MM.1S (cell line): Measurements from ENCODE around the gene DVL1.
A peak's percentile ranks its signal among the peaks of the same experiment; 100 is the strongest.

Source experiments
- DNase-seq: peaks from one replicate; pipeline ENCODE4 v3.0.0-alpha.2; 2015
- H2AFZ ChIP-seq: fragments of 300-600 bp; sonication (generic); 2 replicates; pipeline ENCODE4 v1.6.0; 2016; ENCODE audit warnings: antibody characterized with exemption, low read length
- H3F3A ChIP-seq: fragments of 300-600 bp; sonication (generic); 2 replicates; pipeline ENCODE4 v1.6.1; 2016; ENCODE audit warnings: mild to moderate bottlenecking, antibody characterized with exemption, low read length, moderate library complexity, mixed read lengths; ENCODE audit not compliant: insufficient read depth
- H3K27ac ChIP-seq: fragments of 300-600 bp; sonication (generic); 2 replicates; pipeline ENCODE4 v1.5.1; 2016; ENCODE audit warnings: mild to moderate bottlenecking, low read length
- H3K27me3 ChIP-seq: fragments of 300-600 bp; sonication (generic); replicated peaks from 2 replicates; pipeline ENCODE4 v1.6.0; 2016; ENCODE audit warnings: low read length; ENCODE audit not compliant: insufficient read depth
- H3K36me3 ChIP-seq: fragments of 300-600 bp; sonication (generic); replicated peaks from 2 replicates; pipeline ENCODE4 v1.6.1; 2016; ENCODE audit warnings: mild to moderate bottlenecking, low read length, mixed read lengths; ENCODE audit not compliant: insufficient read depth
- H3K4me1 ChIP-seq: fragments of 300-600 bp; sonication (generic); 2 replicates; pipeline ENCODE4 v1.6.1; 2016; ENCODE audit warnings: low read length, mixed read lengths
- H3K4me2 ChIP-seq: fragments of 300-600 bp; sonication (generic); 2 replicates; pipeline ENCODE4 v1.6.0; 2016; ENCODE audit warnings: low read depth, low read length
- H3K4me3 ChIP-seq: fragments of 300-600 bp; sonication (generic); 2 replicates; pipeline ENCODE4 v1.5.1; 2016; ENCODE audit warnings: low read length, mixed read lengths
- H3K79me2 ChIP-seq: fragments of 300-600 bp; sonication (generic); 2 replicates; pipeline ENCODE4 v1.6.1; 2016; ENCODE audit warnings: mixed run types, low read length, mixed read lengths
- H3K9ac ChIP-seq: fragments of 300-600 bp; sonication (generic); 2 replicates; pipeline ENCODE4 v1.6.1; 2016; ENCODE audit warnings: low read length, mixed read lengths
- H3K9me2 ChIP-seq: fragments of 300-600 bp; sonication (generic); replicated peaks from 2 replicates; pipeline ENCODE4 v1.6.1; 2016; ENCODE audit warnings: mild to moderate bottlenecking, low read length, mixed read lengths; ENCODE audit not compliant: insufficient read depth
- H3K9me3 ChIP-seq: fragments of 300-600 bp; sonication (generic); replicated peaks from 2 replicates; pipeline ENCODE4 v1.6.1; 2016; ENCODE audit warnings: mild to moderate bottlenecking, low read length, mixed read lengths; ENCODE audit not compliant: insufficient read depth
- H4K20me1 ChIP-seq: fragments of 300-600 bp; sonication (generic); 2 replicates; pipeline ENCODE4 v1.6.1; 2016; ENCODE audit warnings: mild to moderate bottlenecking, low read length, moderate library complexity, mixed read lengths; ENCODE audit not compliant: insufficient read depth
- EZH2 ChIP-seq: fragments of 300-600 bp; sonication (generic); optimal IDR thresholded peaks from 2 replicates; pipeline ENCODE3; 2017; ENCODE audit warnings: low read depth, mild to moderate bottlenecking, antibody characterized with exemption, low read length, mixed read lengths
- EZH2phosphoT487 ChIP-seq: fragments of 300-600 bp; sonication (generic); IDR thresholded peaks from 2 replicates; pipeline ENCODE4 v1.6.1; 2018; ENCODE audit warnings: antibody characterized with exemption, low read length
- TF ChIP-seq, protein P1 (sequence below): fragments of 300-600 bp; sonication (generic); IDR thresholded peaks from 2 replicates; pipeline ENCODE4 v1.5.1; 2016; ENCODE audit warnings: antibody characterized with exemption, low read length, mixed read lengths

DVL1 gene

DNA sequence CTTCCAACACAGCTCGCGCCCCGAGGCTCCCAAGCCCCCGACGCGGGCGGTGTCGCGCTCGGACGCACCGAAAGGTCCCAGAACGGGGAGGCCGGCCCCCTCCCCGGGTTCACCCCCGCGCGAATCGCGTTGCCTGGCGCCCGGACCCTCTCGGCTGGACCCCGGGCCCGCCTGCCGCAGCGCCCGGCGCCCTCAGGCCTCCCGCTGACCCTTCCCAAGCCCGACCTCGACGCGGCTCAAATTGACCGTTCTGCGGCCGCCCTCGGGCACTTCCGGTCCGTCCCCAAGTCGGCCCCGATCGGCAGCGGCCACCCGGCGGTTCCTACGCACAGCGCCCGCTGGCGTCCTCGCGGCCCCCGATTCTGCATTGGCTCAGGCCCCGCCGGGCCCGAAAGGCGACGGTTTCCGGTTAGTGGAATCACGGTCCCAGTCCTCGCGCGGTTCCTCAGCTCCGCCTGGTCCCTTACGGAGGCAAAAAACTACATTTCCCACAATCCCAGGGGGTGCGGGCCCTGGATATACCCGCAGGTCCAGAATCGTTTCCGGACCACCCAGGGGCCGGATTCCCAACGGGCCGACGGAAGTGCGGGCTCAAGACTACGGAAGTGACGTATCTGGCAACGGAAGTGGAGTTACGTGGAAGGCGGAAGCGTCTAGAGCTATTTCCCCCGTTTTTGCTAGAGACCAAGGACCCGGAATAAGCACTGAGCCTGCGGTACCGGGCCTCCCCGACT, 25.9 kb upstream of the DVL1 start, which contains the start of gene AURKAIP1:
TSS of gene AURKAIP1 (minus strand) at position 279 of the 734 bp plus-strand sequence. CDS start 451 bp downstream, outside the sequence.
- TF ChIP-seq EZH2: no peak
- TF ChIP-seq, protein P1, sequence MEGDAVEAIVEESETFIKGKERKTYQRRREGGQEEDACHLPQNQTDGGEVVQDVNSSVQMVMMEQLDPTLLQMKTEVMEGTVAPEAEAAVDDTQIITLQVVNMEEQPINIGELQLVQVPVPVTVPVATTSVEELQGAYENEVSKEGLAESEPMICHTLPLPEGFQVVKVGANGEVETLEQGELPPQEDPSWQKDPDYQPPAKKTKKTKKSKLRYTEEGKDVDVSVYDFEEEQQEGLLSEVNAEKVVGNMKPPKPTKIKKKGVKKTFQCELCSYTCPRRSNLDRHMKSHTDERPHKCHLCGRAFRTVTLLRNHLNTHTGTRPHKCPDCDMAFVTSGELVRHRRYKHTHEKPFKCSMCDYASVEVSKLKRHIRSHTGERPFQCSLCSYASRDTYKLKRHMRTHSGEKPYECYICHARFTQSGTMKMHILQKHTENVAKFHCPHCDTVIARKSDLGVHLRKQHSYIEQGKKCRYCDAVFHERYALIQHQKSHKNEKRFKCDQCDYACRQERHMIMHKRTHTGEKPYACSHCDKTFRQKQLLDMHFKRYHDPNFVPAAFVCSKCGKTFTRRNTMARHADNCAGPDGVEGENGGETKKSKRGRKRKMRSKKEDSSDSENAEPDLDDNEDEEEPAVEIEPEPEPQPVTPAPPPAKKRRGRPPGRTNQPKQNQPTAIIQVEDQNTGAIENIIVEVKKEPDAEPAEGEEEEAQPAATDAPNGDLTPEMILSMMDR: peak; percentile 21
- H3K4me1 ChIP-seq: peaks cover 16% of the 10 kb centered on the region
- H3F3A ChIP-seq: peaks cover 15% of the 10 kb centered on the region
- H3K36me3 ChIP-seq: no peaks in the 10 kb centered on the region
- H3K4me2 ChIP-seq: peak within 1 kb of the TSS; percentile 77
- H3K27ac ChIP-seq: peak within 1 kb of the TSS; percentile 73
- no peaks in the 10 kb centered on the region for H3K9me3 ChIP-seq
- H3K4me3 ChIP-seq: peak within 1 kb of the TSS; percentile 96
- peaks cover 26% of the 10 kb centered on the region for H3K79me2 ChIP-seq
- H2AFZ ChIP-seq: peak within 1 kb of the TSS; percentile 81
- peak within 1 kb of the TSS; percentile 98 for H3K9ac ChIP-seq
- H3K9me2 ChIP-seq: no peaks in the 10 kb centered on the region
- no peaks in the 10 kb centered on the region for H3K27me3 ChIP-seq
- no peaks in the 10 kb centered on the region for H4K20me1 ChIP-seq
- peak; percentile 100 for DNase-seq

DNA sequence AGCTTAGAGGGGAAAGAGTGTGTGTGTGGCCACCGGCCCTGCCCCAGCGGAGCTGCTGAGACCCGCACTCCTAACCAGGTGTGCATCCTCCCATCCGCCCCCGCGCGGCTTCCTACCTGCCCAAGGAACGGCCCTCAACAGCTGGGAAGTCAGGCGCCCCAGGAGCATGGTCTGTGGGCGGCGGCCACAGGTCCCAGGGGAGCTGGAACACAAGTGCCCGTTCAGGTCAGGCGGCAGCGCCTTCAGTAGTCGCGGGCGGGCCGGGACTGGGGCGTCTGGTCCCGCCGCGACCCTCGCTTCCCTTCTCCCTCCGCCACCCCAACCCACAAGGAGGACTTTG, 25.3 kb upstream of the DVL1 start:
- Histone ChIP-seq H3K4me1 (peaks cover 16% of the 10 kb centered on the region), H2AFZ (peak overlapping the region; percentile 81), H3F3A (peaks cover 15% of the 10 kb centered on the region), H3K36me3 (no peaks in the 10 kb centered on the region), H3K4me3 (peak overlapping the region; percentile 96), H3K9me3 (no peaks in the 10 kb centered on the region), H3K27ac (peak overlapping the region; percentile 73), H3K4me2 (peak overlapping the region; percentile 77), H3K9ac (peak overlapping the region; percentile 98), H3K27me3 (no peaks in the 10 kb centered on the region), H3K79me2 (peaks cover 26% of the 10 kb centered on the region), H4K20me1 (no peaks in the 10 kb centered on the region), H3K9me2 (no peaks in the 10 kb centered on the region)
- DNase-seq: no peak
- no peak for TF ChIP-seq EZH2phosphoT487
- TF ChIP-seq EZH2: no peak
- TF ChIP-seq, protein P1: no peak

DNA sequence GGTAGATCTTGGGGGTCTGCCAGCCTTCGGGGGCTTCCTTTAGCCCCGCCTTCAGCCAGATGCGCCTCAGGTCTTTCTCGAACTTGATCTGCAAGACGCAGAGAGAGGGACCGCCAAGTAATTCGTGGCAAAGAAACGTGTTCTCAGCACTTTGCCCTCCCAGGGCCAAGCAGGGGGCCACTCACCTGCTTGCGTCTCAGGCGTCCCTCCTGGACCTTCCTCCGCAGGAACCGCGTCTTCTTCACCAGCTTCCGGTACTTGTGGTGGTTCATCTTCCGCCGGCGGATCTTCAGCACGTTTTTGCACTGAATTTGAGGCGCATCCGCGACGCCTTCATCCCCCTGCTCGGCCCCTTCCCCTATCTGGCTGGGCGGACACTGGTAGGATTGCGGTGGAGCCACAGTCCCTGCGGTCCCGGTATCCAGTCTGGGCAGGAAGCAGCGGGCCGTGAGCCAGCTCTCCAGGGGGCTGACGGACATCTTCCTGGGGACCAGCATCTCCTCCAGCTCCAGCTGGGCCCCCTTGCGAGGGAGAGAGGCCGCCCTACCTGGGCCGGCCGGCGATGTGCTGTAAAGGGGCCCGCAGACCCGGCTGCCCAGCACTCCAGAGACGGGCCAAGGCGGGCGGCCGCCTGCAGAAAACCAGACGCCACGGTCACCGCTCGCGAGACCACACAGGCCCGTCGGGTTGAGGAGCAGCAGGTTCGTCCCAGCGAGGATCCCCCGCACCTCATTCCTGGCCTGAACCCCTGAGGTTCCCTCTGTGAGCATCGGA, 24.8 kb upstream of the DVL1 start:
- TF ChIP-seq EZH2phosphoT487 (no peak), EZH2 (no peak)
- TF ChIP-seq, protein P1: no peak
- peak overlapping the region; percentile 77 for H3K4me2 ChIP-seq
- H3F3A ChIP-seq: peaks cover 15% of the 10 kb centered on the region
- no peak overlapping the region for H2AFZ ChIP-seq
- peaks cover 26% of the 10 kb centered on the region for H3K79me2 ChIP-seq
- H3K4me1 ChIP-seq: peaks cover 16% of the 10 kb centered on the region
- no peak overlapping the region for H3K27ac ChIP-seq
- no peaks in the 10 kb centered on the region for H3K36me3 ChIP-seq
- no peak for DNase-seq
- no peaks in the 10 kb centered on the region for H3K9me3 ChIP-seq
- H3K9me2 ChIP-seq: no peaks in the 10 kb centered on the region
- peak overlapping the region; percentile 98 for H3K9ac ChIP-seq
- peak overlapping the region; percentile 96 for H3K4me3 ChIP-seq
- no peaks in the 10 kb centered on the region for H3K27me3 ChIP-seq
- no peaks in the 10 kb centered on the region for H4K20me1 ChIP-seq
